ENCODE results near the gene TFF2.

- TF ChIP-seq, protein P1, sequence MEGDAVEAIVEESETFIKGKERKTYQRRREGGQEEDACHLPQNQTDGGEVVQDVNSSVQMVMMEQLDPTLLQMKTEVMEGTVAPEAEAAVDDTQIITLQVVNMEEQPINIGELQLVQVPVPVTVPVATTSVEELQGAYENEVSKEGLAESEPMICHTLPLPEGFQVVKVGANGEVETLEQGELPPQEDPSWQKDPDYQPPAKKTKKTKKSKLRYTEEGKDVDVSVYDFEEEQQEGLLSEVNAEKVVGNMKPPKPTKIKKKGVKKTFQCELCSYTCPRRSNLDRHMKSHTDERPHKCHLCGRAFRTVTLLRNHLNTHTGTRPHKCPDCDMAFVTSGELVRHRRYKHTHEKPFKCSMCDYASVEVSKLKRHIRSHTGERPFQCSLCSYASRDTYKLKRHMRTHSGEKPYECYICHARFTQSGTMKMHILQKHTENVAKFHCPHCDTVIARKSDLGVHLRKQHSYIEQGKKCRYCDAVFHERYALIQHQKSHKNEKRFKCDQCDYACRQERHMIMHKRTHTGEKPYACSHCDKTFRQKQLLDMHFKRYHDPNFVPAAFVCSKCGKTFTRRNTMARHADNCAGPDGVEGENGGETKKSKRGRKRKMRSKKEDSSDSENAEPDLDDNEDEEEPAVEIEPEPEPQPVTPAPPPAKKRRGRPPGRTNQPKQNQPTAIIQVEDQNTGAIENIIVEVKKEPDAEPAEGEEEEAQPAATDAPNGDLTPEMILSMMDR (IDR thresholded peaks at IDR 0.05 in 4 of 5, conservative IDR thresholded peaks at IDR 0.05 in 1 of 5): no peak
- no peak for TF ChIP-seq POLR2A (IDR thresholded peaks at IDR 0.05)
These were observed 33.9 kb downstream of the TFF2 start for GRCh38 chr21:42316891-42317290.

Measured in gastrocnemius medialis (tissue), 4 donors.